ENCODE results near the gene TEX50. TPM values are rescaled to one million over a fixed set of nuclear protein-coding genes. Genes with fewer than 3 reads are reported as not detected.
"Not testable (repeated sequence)": the region's sequence is repeated elsewhere in the genome, so short reads cannot be mapped to it uniquely, and the experiment has no call there.

TEX50 gene
- polyA plus RNA-seq, 10 donors = not detected

GRCh38 chr1:173661763-173662162, 26.6 kb downstream of the TEX50 start:
- no peak for DNase-seq

- no peak for DNase-seq
These were observed 28.0 kb downstream of the TEX50 start for GRCh38 chr1:173663159-173663558.

- DNase-seq = no peak
These were observed 31.5 kb downstream of the TEX50 start for GRCh38 chr1:173666646-173667045.

GRCh38 chr1:173669491-173669941, 34.4 kb downstream of the TEX50 start, which contains the start of gene ANKRD45:
Gene ANKRD45 (minus strand): TSS chr1:173669851. CDS start chr1:173659418, 10,433 bp downstream.
- DNase-seq = peak; percentile 20 to 76 (median 55)

GRCh38 chr1:173674496-173674895, 39.4 kb downstream of the TEX50 start:
- not testable (repeated sequence) for DNase-seq

- DNase-seq = not testable (repeated sequence)
These were observed 45.0 kb downstream of the TEX50 start for GRCh38 chr1:173680152-173680551.

- no peak for DNase-seq
These were observed 47.0 kb downstream of the TEX50 start for GRCh38 chr1:173682184-173682583.

GRCh38 chr1:173683838-173684237, 48.7 kb downstream of the TEX50 start:
- DNase-seq = not testable (repeated sequence)

GRCh38 chr1:173685121-173685520, 50.0 kb downstream of the TEX50 start:
- not testable (repeated sequence) for DNase-seq

Other genes with a start within 250 kb of the TEX50 start
- 100 to 1,000 TPM; 356 to 645 (median 456) TPM for gene PRDX6, start 158.0 kb upstream of the TEX50 start, polyA plus RNA-seq (ENCODE audit: insufficient read length in 10 of 10)
- gene SLC9C2, start 32.3 kb upstream of the TEX50 start, polyA plus RNA-seq (ENCODE audit: insufficient read length in 10 of 10) = not detected
- under 1 TPM; 0.34 to 0.67 (median 0.45) TPM for gene ANKRD45, start 34.5 kb downstream of the TEX50 start, polyA plus RNA-seq (ENCODE audit: insufficient read length in 10 of 10)
- 10 to 100 TPM; 20.9 to 28.2 (median 22.3) TPM for gene KLHL20, start 79.6 kb downstream of the TEX50 start, polyA plus RNA-seq (ENCODE audit: insufficient read length in 10 of 10)
- gene DARS2, start 189.3 kb downstream of the TEX50 start, polyA plus RNA-seq (ENCODE audit: insufficient read length in 10 of 10) = 10 to 100 TPM; 10.8 to 15.6 (median 13.3) TPM
- gene CENPL, start 189.5 kb downstream of the TEX50 start, polyA plus RNA-seq (ENCODE audit: insufficient read length in 10 of 10) = 10 to 100 TPM in 2 of 10 donors, 1 to 10 TPM in 8; 5.7 to 13.8 (median 9.1) TPM
- gene GAS5, start 232.7 kb downstream of the TEX50 start, polyA plus RNA-seq (ENCODE audit: insufficient read length in 10 of 10) = 100 to 1,000 TPM; 613 to 687 (median 638) TPM
- 1 to 10 TPM; 3.3 to 7.0 (median 5.3) TPM for gene ZBTB37, start 233.0 kb downstream of the TEX50 start, polyA plus RNA-seq (ENCODE audit: insufficient read length in 10 of 10)

All from muscle of back (tissue), 11 donors.